NT2/D1 (cell line): Measurements from ENCODE around the gene EEFSEC.
A peak's percentile ranks its signal among the peaks of the same experiment; 100 is the strongest.

Experiments used
- DNase-seq: peaks from one replicate; pipeline ENCODE4 v3.0.0-alpha.2; 2011; ENCODE audit warnings: low read depth, low spot score
- H3K27me3 ChIP-seq: 2 replicates; pipeline ENCODE4 v1.6.0; 2011; ENCODE audit warnings: mild to moderate bottlenecking; ENCODE audit not compliant: insufficient read length, insufficient read depth
- H3K36me3 ChIP-seq: 2 replicates; pipeline ENCODE4 v1.6.1; 2011; ENCODE audit warnings: mild to moderate bottlenecking, low read length, mixed read lengths; ENCODE audit not compliant: insufficient read depth, insufficient read length
- H3K4me1 ChIP-seq: 2 replicates; pipeline ENCODE4 v1.5.1; 2011; ENCODE audit not compliant: insufficient read depth, insufficient read length
- H3K4me3 ChIP-seq: 2 replicates; pipeline ENCODE4 v1.5.1; 2011; ENCODE audit warnings: low read depth; ENCODE audit not compliant: insufficient read length
- H3K9ac ChIP-seq: 2 replicates; pipeline ENCODE4 v1.6.0; 2011; ENCODE audit warnings: low read depth; ENCODE audit not compliant: insufficient read length
- H3K9me3 ChIP-seq: 2 replicates; pipeline ENCODE4 v1.5.1; 2011; ENCODE audit warnings: mild to moderate bottlenecking, low read length; ENCODE audit not compliant: insufficient read depth
- SUZ12 ChIP-seq: IDR thresholded peaks from 2 replicates; pipeline ENCODE4 v1.6.1; 2011; ENCODE audit not compliant: insufficient read length, insufficient read depth; ENCODE audit errors: extremely low read depth
- YY1 ChIP-seq: IDR thresholded peaks from 2 replicates; pipeline ENCODE4 v1.6.1; 2011; ENCODE audit not compliant: insufficient read length, insufficient read depth
- ZNF274 ChIP-seq: IDR thresholded peaks from 2 replicates; pipeline ENCODE4 v1.6.1; 2011; ENCODE audit warnings: mild to moderate bottlenecking, low read depth, low read length

Gene EEFSEC

GRCh38 chr3:128395500-128396162, 242.3 kb downstream of the EEFSEC start:
- Histone ChIP-seq H3K4me1 (peaks cover 23% of the 10 kb centered on the region), H3K36me3 (no peaks in the 10 kb centered on the region), H3K4me3 (no peak overlapping the region), H3K9ac (no peak overlapping the region), H3K27me3 (no peaks in the 10 kb centered on the region), H3K9me3 (no peaks in the 10 kb centered on the region)
- DNase-seq: no peak
- TF ChIP-seq YY1 (no peak), SUZ12 (no peak), ZNF274 (no peak)

GRCh38 chr3:128397484-128397883, 244.2 kb downstream of the EEFSEC start:
- Histone ChIP-seq H3K9me3 (no peaks in the 10 kb centered on the region), H3K9ac (no peak overlapping the region), H3K4me3 (no peak overlapping the region), H3K36me3 (no peaks in the 10 kb centered on the region), H3K27me3 (no peaks in the 10 kb centered on the region), H3K4me1 (peaks cover 34% of the 10 kb centered on the region)
- no peak for DNase-seq
- no peak for TF ChIP-seq ZNF274
- no peak for TF ChIP-seq SUZ12
- no peak for TF ChIP-seq YY1

- no peak for DNase-seq
- Histone ChIP-seq H3K9ac (peak overlapping the region; percentile 29), H3K4me1 (peaks cover 36% of the 10 kb centered on the region), H3K36me3 (no peaks in the 10 kb centered on the region), H3K9me3 (no peaks in the 10 kb centered on the region), H3K4me3 (no peak overlapping the region), H3K27me3 (no peaks in the 10 kb centered on the region)
- TF ChIP-seq SUZ12 (no peak), YY1 (no peak), ZNF274 (no peak)
Measured at GRCh38 chr3:128398586-128398985, 245.3 kb downstream of the EEFSEC start.

GRCh38 chr3:128399221-128399915, 246.1 kb downstream of the EEFSEC start:
- Histone ChIP-seq H3K9me3 (no peaks in the 10 kb centered on the region), H3K9ac (peak overlapping the region; percentile 5), H3K27me3 (no peaks in the 10 kb centered on the region), H3K4me3 (no peak overlapping the region), H3K36me3 (no peaks in the 10 kb centered on the region), H3K4me1 (peaks cover 36% of the 10 kb centered on the region)
- DNase-seq: no peak
- TF ChIP-seq ZNF274 (no peak), YY1 (no peak), SUZ12 (no peak)

GRCh38 chr3:128400671-128401070, 247.4 kb downstream of the EEFSEC start:
- Histone ChIP-seq H3K4me3 (no peak overlapping the region), H3K4me1 (peaks cover 33% of the 10 kb centered on the region), H3K27me3 (no peaks in the 10 kb centered on the region), H3K9me3 (no peaks in the 10 kb centered on the region), H3K9ac (no peak overlapping the region), H3K36me3 (no peaks in the 10 kb centered on the region)
- TF ChIP-seq SUZ12 (no peak), ZNF274 (no peak), YY1 (no peak)
- no peak for DNase-seq

- H3K36me3 ChIP-seq: no peaks in the 10 kb centered on the region
- H3K9ac ChIP-seq: no peak overlapping the region
- H3K27me3 ChIP-seq: no peaks in the 10 kb centered on the region
- H3K9me3 ChIP-seq: no peaks in the 10 kb centered on the region
- DNase-seq: no peak
- TF ChIP-seq YY1 (no peak), ZNF274 (no peak), SUZ12 (no peak)
- H3K4me3 ChIP-seq: no peak overlapping the region
- peaks cover 35% of the 10 kb centered on the region for H3K4me1 ChIP-seq
Measured at GRCh38 chr3:128402319-128402718, 249.0 kb downstream of the EEFSEC start.

- DNase-seq: no peak
- Histone ChIP-seq H3K4me1 (peaks cover 37% of the 10 kb centered on the region), H3K36me3 (no peaks in the 10 kb centered on the region), H3K9me3 (no peaks in the 10 kb centered on the region), H3K9ac (peak overlapping the region; percentile 6), H3K27me3 (no peaks in the 10 kb centered on the region), H3K4me3 (no peak overlapping the region)
- TF ChIP-seq YY1 (no peak), ZNF274 (no peak), SUZ12 (no peak)
Measured at GRCh38 chr3:128402998-128403397, 249.7 kb downstream of the EEFSEC start.
